Mesodermal cell (in vitro differentiated cells): ENCODE measurements around the gene GAGE1. TPM values are rescaled to one million over a fixed set of nuclear protein-coding genes. Genes with fewer than 3 reads are reported as not detected.
"Not testable (repeated sequence)": the region's sequence is repeated elsewhere in the genome, so short reads cannot be mapped to it uniquely, and the experiment has no call there.

Source experiments
- H3K27ac ChIP-seq: 2 replicates; pipeline ENCODE4 v1.7.0; 2013; ENCODE audit warnings: mild to moderate bottlenecking, low read depth, low read length, moderate library complexity; ENCODE audit not compliant: severe bottlenecking
- H3K36me3 ChIP-seq: 2 replicates; pipeline ENCODE4 v1.7.1; 2013; ENCODE audit warnings: mild to moderate bottlenecking, low read length, moderate library complexity; ENCODE audit not compliant: control insufficient read depth, insufficient read depth
- H3K4me1 ChIP-seq: one replicate; pipeline ENCODE4 v1.7.1; 2013; ENCODE audit warnings: mild to moderate bottlenecking, low read length; ENCODE audit not compliant: insufficient read depth, control insufficient read depth, poor library complexity, severe bottlenecking
- H3K4me3 ChIP-seq: 2 replicates; pipeline ENCODE4 v1.7.0; 2013; ENCODE audit warnings: low read length, control low read depth, mild to moderate bottlenecking; ENCODE audit not compliant: insufficient read depth, poor library complexity, severe bottlenecking; ENCODE audit errors: extremely low read depth
- H3K9me3 ChIP-seq: 2 replicates; pipeline ENCODE4 v1.7.1; 2013; ENCODE audit warnings: mild to moderate bottlenecking, low read length, moderate library complexity; ENCODE audit not compliant: control insufficient read depth
- WGBS, 2 experiments: methylation state at CpG; one replicate each; pipeline ENCODE4 v1.1.5; 2013; ENCODE audit warnings: missing lambda C conversion rate in 2 of 2; ENCODE audit not compliant: insufficient coverage in 2 of 2; 5-methylcytosine and 5-hydroxymethylcytosine counted together
- polyA plus RNA-seq, 2 experiments: library from polyadenylated mRNA; stranded (reverse); fragments of 50-300 nt; gene quantifications; one replicate each; pipeline ENCODE4 v1.2.3, GENCODE V29; 2013

Gene GAGE1
- polyA plus RNA-seq (2013, experiment 1 of 2) = not detected
- not detected for polyA plus RNA-seq (2013, experiment 2 of 2)

- not testable (repeated sequence) for H3K4me1 ChIP-seq, H3K36me3 ChIP-seq, H3K9me3 ChIP-seq, H3K4me3 ChIP-seq, H3K27ac ChIP-seq
- WGBS, 2 experiments = no CpG with 5 or more reads among the region's 16 CpGs
Measured at GRCh38 chrX:49598720-49599119, at the start of gene GAGE1. Gene GAGE1 (plus strand): TSS chrX:49599020. CDS start chrX:49600175, 1,155 bp downstream.

- H3K27ac ChIP-seq, H3K4me3 ChIP-seq, H3K4me1 ChIP-seq, H3K36me3 ChIP-seq, H3K9me3 ChIP-seq: not testable (repeated sequence)
- no CpG with 5 or more reads among the region's 16 CpGs for WGBS, 2 experiments
Measured at GRCh38 chrX:49550989-49551388, 47.8 kb upstream of the GAGE1 start, which contains the start of gene GAGE12E. Gene GAGE12E (plus strand): TSS chrX:49551289. CDS start chrX:49552444, 1,155 bp downstream.

GRCh38 chrX:49560542-49560941, 38.3 kb upstream of the GAGE1 start, which contains the start of gene GAGE12F:
Gene GAGE12F (plus strand): TSS chrX:49560842. CDS start chrX:49561997, 1,155 bp downstream.
- H3K36me3 ChIP-seq, H3K4me1 ChIP-seq, H3K9me3 ChIP-seq, H3K4me3 ChIP-seq, H3K27ac ChIP-seq: not testable (repeated sequence)
- WGBS, 2 experiments = no CpG with 5 or more reads among the region's 16 CpGs

- not testable (repeated sequence) for H3K9me3 ChIP-seq
Measured at GRCh38 chrX:49568728-49569127, 30.1 kb upstream of the GAGE1 start.

GRCh38 chrX:49569152-49569551, 29.7 kb upstream of the GAGE1 start:
- H3K9me3 ChIP-seq, H3K36me3 ChIP-seq, H3K4me3 ChIP-seq, H3K4me1 ChIP-seq, H3K27ac ChIP-seq: not testable (repeated sequence)
- WGBS, 2 experiments = 91% methylated on average over 6 of the region's 13 CpGs; no CpG with 5 or more reads in 1 of the 2 experiments

More at GRCh38 chrX:49568728-49569127, 30.1 kb upstream of the GAGE1 start:
- H3K36me3 ChIP-seq, H3K4me3 ChIP-seq, H3K4me1 ChIP-seq, H3K27ac ChIP-seq: not testable (repeated sequence)
- WGBS, 2 experiments = no CpG with 5 or more reads among the region's 11 CpGs

GRCh38 chrX:49570100-49570499, 28.7 kb upstream of the GAGE1 start, which contains the start of gene GAGE12G:
Gene GAGE12G (plus strand): TSS chrX:49570400. CDS start chrX:49571555, 1,155 bp downstream.
- not testable (repeated sequence) for H3K4me3 ChIP-seq, H3K9me3 ChIP-seq, H3K36me3 ChIP-seq, H3K27ac ChIP-seq, H3K4me1 ChIP-seq
- WGBS, 2 experiments = no CpG with 5 or more reads among the region's 16 CpGs

GRCh38 chrX:49579649-49580048, 19.2 kb upstream of the GAGE1 start, which contains the start of gene GAGE12H:
Gene GAGE12H (plus strand): TSS chrX:49579949. CDS start chrX:49581104, 1,155 bp downstream.
- not testable (repeated sequence) for H3K4me1 ChIP-seq, H3K9me3 ChIP-seq, H3K36me3 ChIP-seq, H3K27ac ChIP-seq, H3K4me3 ChIP-seq
- no CpG with 5 or more reads among the region's 16 CpGs for WGBS, 2 experiments

GRCh38 chrX:49589196-49589595, 9.6 kb upstream of the GAGE1 start, which contains the start of gene GAGE2A:
Gene GAGE2A (plus strand): TSS chrX:49589496. CDS start chrX:49590651, 1,155 bp downstream.
- not testable (repeated sequence) for H3K36me3 ChIP-seq, H3K27ac ChIP-seq, H3K4me3 ChIP-seq, H3K4me1 ChIP-seq, H3K9me3 ChIP-seq
- no CpG with 5 or more reads among the region's 16 CpGs for WGBS, 2 experiments

GRCh38 chrX:49589769-49590478, 8.9 kb upstream of the GAGE1 start:
- not testable (repeated sequence) for H3K36me3 ChIP-seq, H3K4me1 ChIP-seq, H3K27ac ChIP-seq, H3K4me3 ChIP-seq, H3K9me3 ChIP-seq
- 89 to 96% methylated on average over 9 to 14 of the region's 37 CpGs for WGBS, 2 experiments

- no CpG with 5 or more reads among the region's 17 CpGs for WGBS, 2 experiments
Measured at GRCh38 chrX:49590488-49590887, 8.3 kb upstream of the GAGE1 start.

GRCh38 chrX:49610718-49611310, 12.0 kb downstream of the GAGE1 start:
- 92% methylated on average over 5 of the region's 7 CpGs; no CpG with 5 or more reads in 1 of the 2 experiments for WGBS, 2 experiments

More at GRCh38 chrX:49590488-49590887, 8.3 kb upstream of the GAGE1 start:
- H3K27ac ChIP-seq, H3K4me3 ChIP-seq, H3K36me3 ChIP-seq, H3K4me1 ChIP-seq, H3K9me3 ChIP-seq: not testable (repeated sequence)

More at GRCh38 chrX:49610718-49611310, 12.0 kb downstream of the GAGE1 start:
- Histone ChIP-seq H3K9me3 (no peaks in the 10 kb centered on the region), H3K36me3 (no peaks in the 10 kb centered on the region), H3K27ac (peak overlapping the region; percentile 6), H3K4me3 (no peak overlapping the region), H3K4me1 (no peaks in the 10 kb centered on the region)
